ENCODE results near the gene KIZ. TPM values are rescaled to one million over a fixed set of nuclear protein-coding genes. Genes with fewer than 3 reads are reported as not detected.

Gene KIZ
- total RNA-seq, 2 experiments from 2014 or later: 31.1 to 33.8 TPM

- H3K27me3 ChIP-seq (ENCODE audit: control insufficient read depth in 1 of 2, insufficient read depth in 2 of 2, low read length in 2 of 2): peaks cover 58 to 82% of the 10 kb centered on the region in 2 experiments
- CTCF ChIA-PET: no interaction called here
- no peak overlapping the region for H3K27ac Mint-ChIP-seq
- H3K4me1 Mint-ChIP-seq (ENCODE audit: low read depth): peaks cover 26% of the 10 kb centered on the region
- POLR2A ChIA-PET: no interaction called here
- intact Hi-C loops (cut with DNase I, micrococcal nuclease): no loop called here
- H3K27me3 Mint-ChIP-seq: peaks cover 93% of the 10 kb centered on the region
- no peaks in the 10 kb centered on the region for H3K9me3 Mint-ChIP-seq
- H3K4me1 ChIP-seq (ENCODE audit: insufficient read depth, low read length): peaks cover 27% of the 10 kb centered on the region
- peaks cover 0 to 14% of the 10 kb centered on the region in 2 experiments for H3K9me3 ChIP-seq (ENCODE audit: control insufficient read depth in 1 of 2, insufficient read depth in 1 of 2, low read length in 2 of 2)
- no peak overlapping the region for H3K4me3 ChIP-seq (ENCODE audit: low read length)
- no peak for TF ChIP-seq CTCF (IDR thresholded peaks at IDR 0.05)
- no peak overlapping the region for H3K27ac ChIP-seq (ENCODE audit: low read depth in 1 of 2, low read length in 2 of 2)
- H3K4me3 Mint-ChIP-seq: no peak overlapping the region
- ATAC-seq (ENCODE audit: poor library complexity): no peak
- H3K36me3 ChIP-seq (ENCODE audit: insufficient read depth, low read length): no peaks in the 10 kb centered on the region
- peak in 3 of 14 experiments; percentile 27 to 56 (median 48) for DNase-seq
- H3K36me3 Mint-ChIP-seq (ENCODE audit: low read depth): peaks cover 5% of the 10 kb centered on the region
Observed at GRCh38 chr20:21096321-21097043, 29.4 kb upstream of the KIZ start.

GRCh38 chr20:21099751-21100577 lies 25.9 kb upstream of the KIZ start:
- Histone ChIP-seq H3K4me1 (ENCODE audit: insufficient read depth, low read length) (peaks cover 53% of the 10 kb centered on the region), H3K36me3 (ENCODE audit: insufficient read depth, low read length) (no peaks in the 10 kb centered on the region), H3K27ac (ENCODE audit: low read depth in 1 of 2, low read length in 2 of 2) (peak overlapping the region in 1 of 2 donors; percentile 7), H3K9me3 (ENCODE audit: control insufficient read depth in 1 of 2, insufficient read depth in 1 of 2, low read length in 2 of 2) (peaks cover 0 to 44% of the 10 kb centered on the region in 2 experiments), H3K27me3 (ENCODE audit: control insufficient read depth in 1 of 2, insufficient read depth in 2 of 2, low read length in 2 of 2) (peaks cover 79 to 93% of the 10 kb centered on the region in 2 experiments), H3K4me3 (ENCODE audit: low read length) (peak overlapping the region; percentile 68)
- peak; percentile 45 for ATAC-seq (ENCODE audit: poor library complexity)
- peaks cover 52% of the 10 kb centered on the region for H3K4me1 Mint-ChIP-seq (ENCODE audit: low read depth)
- ChIA-PET CTCF (no interaction called here), POLR2A (interaction anchor here (1.2 to 3.1 kb wide), 3 partner anchors 15 to 203 kb away, joined by 4 to 15 read pairs (median 5); partner anchors contain the start of genes KIZ and XRN2)
- peak in 7 of 14 experiments; percentile 12 to 72 (median 51) for DNase-seq
- no peaks in the 10 kb centered on the region for H3K9me3 Mint-ChIP-seq
- intact Hi-C loops (cut with DNase I, micrococcal nuclease): loop anchor here (2.0 to 10.0 kb wide), 3 partner anchors 25 to 407 kb away; partner anchors contain the start of gene NKX2-4 (in 1 of the 2)
- TF ChIP-seq CTCF (IDR thresholded peaks at IDR 0.05): no peak
- H3K27me3 Mint-ChIP-seq: peaks cover 94% of the 10 kb centered on the region
- peaks cover 5% of the 10 kb centered on the region for H3K36me3 Mint-ChIP-seq (ENCODE audit: low read depth)
- H3K27ac Mint-ChIP-seq: peak overlapping the region; percentile 35
- H3K4me3 Mint-ChIP-seq: peak overlapping the region; percentile 84
